HG02885 (cell line): Measurements from ENCODE around the gene PPFIA2.

ENCODE experiments used
- ATAC-seq: cut with Tn5 transposase; IDR thresholded peaks from one replicate; pipeline ENCODE4 v1.9.1; 2021; ENCODE audit warnings: mild to moderate bottlenecking; ENCODE audit not compliant: unreplicated experiment, poor library complexity

The PPFIA2 gene

DNA sequence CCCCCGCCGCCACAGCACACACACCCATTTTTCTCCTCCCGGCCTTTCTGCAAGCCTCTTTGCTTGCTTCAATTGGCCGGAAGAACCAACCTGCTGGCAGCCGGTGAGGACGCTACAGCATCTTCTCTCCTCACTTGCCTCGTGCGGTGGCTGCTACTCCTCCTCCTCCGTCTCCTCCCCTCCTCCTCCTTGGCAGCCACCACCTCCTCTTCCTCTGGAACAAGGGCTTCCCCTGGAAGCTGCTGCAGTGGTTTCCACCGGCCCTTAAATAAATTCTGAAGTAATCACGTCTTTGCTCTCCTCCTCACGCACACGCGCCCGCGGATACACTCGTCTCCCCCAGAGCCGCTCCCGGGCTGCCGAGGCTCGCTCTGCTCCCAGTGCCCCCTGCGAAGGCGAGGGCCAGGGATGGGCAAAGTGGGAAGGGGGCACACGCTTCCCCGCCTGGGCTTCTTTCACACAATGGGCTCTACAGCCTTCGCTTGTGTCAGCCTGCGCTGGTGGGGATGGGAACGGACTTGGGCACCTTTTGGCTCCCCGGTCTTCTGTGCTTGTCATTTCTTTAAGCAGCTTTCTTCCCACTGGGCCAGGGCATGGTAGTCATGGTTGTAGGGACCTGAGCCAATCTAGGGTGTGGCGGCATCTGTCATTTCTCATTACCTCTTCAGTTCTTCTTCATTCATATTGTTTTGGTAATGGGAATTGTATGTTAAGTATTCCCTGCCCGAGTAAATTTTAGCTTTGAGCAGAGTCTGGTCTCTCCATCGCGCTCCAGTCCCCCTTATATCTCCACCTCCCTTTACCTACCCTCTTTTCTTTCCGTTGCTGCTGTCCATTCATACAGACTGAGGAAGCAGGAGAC, at the start of gene PPFIA2:
TSS of gene PPFIA2 (minus strand) at position 161 of the 862 bp plus-strand sequence.
- ATAC-seq, result no peak

DNA sequence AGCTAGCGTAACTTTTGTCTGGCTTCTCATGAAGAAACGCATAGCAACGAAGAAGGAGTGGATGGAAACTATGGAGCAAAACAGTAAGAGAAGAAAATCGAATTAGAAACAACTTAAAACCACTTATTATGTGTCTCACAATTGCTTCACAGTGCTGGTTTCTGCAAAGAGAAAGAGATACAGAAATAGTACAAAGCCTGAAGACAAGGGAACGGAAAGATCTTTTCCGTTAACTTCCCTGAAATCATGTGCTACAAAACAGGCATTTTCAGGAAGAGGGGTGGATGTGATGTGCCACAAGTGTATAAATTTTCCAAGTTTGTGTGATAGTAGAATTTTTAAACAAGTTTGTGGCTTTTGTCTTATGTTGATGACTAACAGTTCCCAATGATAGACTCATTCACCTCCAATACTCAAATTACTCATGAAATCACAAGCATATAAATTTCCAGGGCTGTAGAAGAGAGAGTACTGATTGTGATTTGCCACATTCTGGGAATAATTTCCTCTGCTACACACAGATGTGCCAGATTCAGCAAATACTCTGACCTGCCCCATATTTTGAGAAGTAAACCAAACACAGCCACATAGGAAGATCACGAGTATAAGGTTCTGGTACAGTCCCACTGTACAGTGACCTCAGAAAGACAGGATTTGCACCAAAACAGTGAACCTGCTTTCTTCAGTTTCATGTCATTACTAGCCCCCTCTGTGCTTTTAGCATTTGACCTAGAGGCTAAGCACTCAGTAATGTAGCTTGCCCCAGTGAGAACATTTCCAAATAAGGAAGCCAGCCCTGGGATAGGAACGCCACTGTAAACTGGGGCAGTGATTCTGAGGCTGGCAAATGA, 41.4 kb upstream of the PPFIA2 start:
- no peak for ATAC-seq

DNA sequence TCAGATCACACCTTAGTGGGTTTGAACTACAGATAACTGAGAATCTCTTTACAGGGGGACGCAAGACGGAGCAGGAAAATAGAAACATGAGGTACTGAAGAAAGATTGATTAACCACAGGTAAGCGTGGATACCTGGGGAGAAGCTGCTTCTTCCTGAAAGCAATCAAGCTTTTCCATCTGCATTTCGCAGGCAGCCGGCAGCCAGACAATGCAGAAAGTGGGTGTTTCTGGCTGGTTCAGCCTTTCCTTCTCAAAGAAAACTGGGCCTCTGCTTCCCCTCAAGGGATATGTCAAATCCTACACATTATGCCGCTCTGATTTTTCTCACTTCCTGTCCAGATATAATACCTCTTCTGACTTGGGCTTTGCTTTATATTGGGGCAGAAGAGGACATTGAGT, 39.1 kb upstream of the PPFIA2 start:
- no peak for ATAC-seq

DNA sequence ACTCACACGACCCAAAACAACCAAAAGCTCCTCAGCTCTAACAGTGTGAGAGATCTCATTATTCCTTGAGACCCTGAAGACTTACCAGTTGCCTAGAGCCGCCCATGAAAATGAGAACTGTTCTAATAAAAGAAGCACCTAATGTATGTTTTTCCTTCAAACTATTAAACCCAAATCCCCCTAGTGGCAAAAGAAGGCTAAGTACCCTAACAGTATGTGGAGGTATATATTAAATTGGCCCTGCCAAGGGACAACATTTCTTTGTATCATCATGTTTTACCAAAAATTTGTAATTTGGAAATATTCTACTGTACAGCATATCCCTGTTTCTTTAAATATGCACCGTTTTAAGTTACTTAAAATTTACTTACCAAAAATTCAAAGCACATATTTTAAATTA, 38.0 kb upstream of the PPFIA2 start:
- no peak for ATAC-seq

DNA sequence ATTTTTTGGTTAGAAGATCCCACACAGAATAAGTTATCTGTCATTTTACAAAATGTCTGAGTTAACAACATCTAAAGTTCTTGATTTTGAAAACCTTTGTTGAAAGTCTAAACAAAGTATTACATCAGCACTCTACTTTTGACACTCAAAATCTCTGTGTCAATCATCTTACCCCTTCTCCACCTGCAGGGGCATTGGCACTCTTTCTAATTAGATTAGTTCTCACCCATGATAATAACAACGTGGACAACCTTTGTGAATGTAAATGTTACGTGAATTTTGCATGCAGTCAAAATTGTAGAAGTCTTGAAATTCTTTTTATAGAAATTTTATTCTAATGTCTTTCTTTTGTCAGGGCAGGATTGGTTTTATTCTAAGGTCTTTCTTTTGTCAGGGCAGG, 33.5 kb upstream of the PPFIA2 start:
- no peak for ATAC-seq

DNA sequence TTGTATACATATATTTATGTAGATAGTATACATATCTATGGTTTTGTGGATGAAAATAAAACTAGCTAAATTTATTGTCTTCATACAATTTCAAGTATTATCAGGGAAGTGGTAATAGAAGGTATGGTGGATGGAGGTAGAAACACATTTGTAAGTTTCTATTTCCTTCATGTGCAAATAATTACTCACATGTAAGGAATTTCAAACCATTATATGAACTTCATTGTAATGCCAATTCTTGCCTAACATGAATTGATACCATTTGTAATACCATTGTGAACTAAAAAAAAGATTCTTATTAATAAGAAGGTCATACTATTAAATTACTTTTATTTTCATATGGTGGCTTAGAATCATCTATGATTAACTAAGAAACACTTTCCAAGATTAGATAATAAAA, 20.1 kb upstream of the PPFIA2 start:
- ATAC-seq, result no peak

DNA sequence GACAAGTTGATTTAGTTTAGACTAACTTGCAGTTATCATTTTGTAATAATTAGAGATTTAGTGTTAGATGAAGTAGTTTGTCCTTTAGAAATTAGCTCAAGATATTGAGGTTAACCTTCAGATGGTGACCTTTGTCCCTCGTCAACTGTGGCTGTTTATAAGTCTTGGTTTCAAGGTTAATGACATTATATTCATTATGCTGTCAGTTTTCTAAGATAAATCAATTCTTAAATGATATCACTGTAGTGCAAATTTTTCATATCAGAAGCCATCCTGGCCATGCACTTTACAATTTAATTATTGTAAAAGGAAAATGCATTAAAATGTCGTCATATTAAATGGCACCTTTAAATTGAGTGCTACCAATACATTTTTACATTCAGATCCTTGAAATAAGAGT, 19.6 kb upstream of the PPFIA2 start:
- no peak for ATAC-seq

DNA sequence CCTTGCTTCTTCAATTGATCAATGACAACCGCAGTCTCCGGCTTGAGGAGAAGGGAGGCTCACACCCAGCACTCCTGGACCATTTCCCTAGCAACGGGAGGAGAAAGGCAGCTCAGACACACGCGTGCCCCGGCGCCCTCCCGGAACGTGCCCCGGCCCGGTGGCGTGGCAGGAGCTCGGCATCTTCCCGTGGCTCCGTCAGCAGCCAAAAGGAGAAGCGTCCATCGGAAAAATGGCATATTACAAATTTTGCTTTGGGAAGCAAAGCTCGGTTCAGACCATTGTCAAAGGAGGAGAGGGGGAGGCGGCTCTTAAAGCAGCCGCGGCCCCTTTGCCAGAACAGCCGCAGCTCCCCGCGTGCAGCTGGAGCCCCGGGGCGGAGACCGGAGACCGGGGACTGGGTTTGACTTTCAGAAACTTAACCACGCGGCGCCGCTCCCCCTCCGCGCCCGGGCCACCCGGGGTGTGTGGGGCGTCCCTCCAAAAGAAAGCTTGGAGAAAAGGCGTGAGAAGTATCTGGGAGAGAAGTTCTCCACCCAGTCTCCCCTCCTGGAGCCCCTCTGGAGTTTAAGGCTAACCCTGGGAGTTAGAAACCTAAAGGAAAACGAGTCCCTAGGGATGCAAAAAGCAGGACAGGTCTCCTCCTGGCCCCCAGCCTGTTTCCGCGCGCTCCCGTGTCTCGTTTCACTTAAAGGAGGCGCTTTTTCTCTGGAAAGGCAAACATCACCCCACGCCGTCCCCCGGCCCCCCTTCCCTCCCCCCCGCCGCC, 545 bp downstream of the PPFIA2 start:
- ATAC-seq, result no peak

DNA sequence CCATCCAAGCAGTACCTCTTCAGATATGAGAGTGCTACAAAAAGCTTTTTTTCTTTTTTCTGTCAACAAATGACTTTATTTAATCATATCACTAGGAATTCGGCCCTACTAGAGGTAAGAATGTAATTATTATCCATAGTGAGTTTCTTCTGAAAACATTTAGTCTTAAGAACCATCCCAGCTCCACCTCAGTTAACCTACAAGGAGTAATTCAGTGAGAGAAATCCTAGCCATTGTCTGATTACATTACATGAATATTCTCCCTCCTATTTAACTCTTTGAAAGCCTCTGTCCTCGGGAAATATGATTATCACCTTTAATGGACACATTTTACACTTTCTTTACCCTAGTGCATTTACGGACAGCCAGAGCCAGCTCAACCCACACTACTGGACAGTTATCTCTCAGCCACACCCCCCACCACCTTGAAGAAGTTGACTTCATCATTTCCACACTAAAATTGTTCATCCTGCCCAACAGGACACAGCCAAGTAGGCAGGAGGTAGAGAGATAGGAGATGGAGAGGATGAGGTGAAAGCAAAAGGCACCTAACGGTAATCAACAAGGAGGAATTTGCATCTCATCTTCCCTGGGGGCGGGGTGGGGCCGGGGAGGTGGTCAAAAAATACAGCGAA, 1.3 kb downstream of the PPFIA2 start:
- no peak for ATAC-seq

DNA sequence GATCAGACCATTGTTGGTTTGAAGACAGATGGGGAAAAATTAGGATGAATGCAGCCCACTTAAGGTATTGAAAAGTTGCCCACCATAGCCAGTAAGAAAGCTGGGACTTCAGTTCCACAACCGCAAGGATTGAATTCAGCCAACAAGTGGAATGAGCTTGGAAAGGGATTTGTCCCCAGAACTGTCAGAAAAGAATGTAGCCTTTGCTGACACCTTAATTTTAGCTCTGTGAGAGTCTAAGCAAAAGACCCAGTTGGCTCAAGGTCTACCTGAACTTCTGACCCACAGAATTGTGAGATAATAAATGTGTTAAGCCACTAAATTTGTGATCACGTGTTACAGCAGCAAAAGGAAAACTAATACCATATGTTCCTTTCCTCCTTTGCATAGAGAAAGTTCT, 29.4 kb downstream of the PPFIA2 start:
- no peak for ATAC-seq

DNA sequence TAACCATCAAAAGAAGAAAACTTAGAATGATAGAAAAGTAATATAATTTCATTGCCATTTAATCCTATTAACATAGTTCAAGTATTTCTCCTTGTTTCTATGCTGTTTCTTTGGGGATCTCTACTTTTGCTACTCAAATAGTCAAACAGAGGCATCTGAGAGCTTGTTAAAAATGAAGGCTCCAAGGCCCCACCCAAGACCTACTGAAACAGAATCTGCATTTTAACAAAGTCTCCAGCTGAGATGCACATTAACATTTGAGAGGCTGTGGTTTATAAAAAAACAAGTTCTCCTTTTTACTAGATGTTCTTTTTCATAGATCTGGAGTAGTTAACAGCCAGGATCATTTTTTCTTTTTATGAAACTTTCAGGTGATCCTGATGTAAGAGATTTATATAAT, 31.8 kb downstream of the PPFIA2 start:
- ATAC-seq, result no peak

DNA sequence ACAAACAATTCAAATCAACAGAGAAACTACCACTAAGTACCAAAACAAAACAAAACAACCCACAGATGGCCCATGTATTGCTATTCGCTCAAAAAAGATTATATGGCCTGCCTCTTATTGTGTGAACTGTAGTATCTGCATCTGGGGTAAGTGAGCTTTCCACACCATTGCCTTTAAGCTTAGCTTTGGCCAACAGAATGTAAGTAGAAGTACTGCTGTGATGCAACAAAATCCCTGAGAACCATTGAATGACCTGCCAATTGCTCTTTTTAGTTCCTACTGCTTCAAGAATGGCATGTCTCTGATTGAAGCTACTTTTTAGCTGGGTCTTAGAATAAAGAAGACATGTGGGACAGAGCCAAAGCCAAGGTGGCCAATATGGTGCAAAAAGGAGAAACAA, 32.5 kb downstream of the PPFIA2 start:
- ATAC-seq, result no peak

DNA sequence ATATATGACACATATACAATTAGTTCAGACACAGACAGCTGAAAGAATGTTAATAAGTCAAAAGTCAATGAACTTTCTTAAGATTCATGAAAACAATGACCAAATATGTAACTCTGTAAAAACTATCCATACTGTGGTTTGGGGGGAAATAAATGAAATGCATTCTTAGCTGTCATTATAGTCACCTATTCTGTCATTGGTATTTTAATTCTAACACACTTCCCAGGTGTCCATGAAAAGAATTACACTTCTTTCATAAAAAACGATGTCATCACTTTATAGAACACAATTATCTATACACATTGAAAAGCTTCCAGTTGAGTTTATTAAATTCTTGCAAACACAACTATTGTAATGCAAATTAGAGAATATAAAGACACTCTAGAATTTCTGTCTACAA, 35.8 kb downstream of the PPFIA2 start:
- ATAC-seq, result no peak

DNA sequence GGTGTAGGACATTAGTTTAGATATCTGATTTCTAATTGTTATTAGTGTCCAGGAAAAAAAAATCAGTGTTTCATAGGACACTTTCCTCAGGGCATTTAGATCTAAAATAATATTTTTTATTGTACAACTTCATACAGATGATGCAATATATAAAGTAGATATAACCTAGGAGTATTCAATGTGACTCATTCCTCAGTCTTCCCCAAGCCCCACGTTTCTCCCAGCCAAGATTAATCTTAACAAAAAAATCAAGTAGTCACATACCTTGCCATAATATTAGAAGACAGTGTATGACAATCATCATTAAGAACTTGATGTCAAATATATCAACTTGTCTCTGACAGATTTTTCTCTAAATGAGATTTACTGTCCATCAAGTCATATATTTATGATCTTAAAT, 37.1 kb downstream of the PPFIA2 start:
- no peak for ATAC-seq

DNA sequence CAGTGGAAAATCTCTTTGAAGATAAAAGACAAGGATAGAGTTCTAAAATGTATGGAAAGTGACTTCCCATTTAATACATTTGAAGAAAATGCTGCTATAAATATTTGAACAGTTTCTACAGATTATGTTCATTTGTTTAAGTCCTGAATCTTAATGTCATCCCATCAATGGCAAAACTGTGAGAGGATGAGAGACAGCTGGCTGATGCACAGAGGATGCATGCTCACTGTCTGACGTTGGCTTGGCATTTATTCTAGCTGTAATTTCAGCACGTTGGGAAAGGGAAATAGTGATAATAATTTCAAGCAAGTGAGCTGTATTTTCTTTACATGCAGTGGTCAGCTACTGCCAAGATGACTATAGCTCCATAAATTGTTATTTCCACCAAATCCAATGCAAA, 40.5 kb downstream of the PPFIA2 start:
- no peak for ATAC-seq

DNA sequence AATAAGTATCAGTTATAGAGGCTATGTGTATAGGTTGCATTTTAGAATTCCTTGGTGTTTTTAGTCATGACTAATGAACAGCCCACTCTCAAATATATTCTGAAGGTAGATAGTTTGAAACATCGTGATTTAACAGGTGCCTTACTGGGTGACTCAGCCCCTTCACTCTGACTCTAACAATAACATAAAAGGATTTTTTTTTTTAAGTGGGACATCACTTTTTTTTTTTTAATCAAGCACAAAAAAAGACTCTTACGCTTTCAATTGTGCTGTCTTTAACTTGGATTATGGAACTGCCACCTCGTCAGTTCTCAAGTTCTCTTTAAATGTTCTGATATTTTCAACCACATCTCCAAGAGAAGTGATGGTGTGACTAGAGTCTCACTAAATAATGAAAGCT, 46.6 kb downstream of the PPFIA2 start:
- no peak for ATAC-seq

DNA sequence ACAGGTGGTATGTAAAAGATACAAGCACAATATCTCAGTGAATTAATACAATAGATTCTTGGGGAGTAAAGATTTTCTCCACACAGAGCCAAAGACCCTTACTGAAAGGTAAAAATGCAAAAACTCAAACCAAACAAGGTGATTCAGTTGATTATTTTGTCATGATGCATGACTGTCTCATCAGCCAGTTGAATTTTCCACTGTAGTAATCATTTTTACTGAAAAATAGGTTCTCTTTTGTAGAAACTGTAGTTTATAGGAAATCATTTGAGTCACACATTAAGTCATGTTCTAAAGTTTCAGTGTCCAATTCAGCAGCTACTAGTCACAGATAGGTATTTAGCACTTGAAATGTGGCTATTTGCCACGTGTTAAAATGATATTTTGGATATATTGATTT, 53.6 kb downstream of the PPFIA2 start:
- no peak for ATAC-seq

DNA sequence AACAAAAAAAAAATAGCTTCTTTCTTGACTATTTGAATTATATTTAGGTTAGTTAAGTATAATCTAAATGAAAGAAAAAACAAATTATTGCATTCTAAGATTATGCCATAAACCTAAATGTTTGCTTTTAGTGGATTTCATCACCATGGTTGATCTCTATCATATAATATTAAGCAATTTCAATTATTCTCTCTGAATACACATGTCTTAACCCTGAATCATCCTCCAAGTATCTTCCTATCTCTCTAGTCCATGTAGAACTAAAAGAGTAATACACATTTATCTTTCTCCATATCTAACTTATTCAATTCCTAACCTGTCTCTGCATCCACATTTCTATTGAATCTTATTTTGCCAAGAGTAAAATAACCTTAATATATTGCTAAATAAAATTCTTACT, 59.6 kb downstream of the PPFIA2 start:
- ATAC-seq, result no peak

DNA sequence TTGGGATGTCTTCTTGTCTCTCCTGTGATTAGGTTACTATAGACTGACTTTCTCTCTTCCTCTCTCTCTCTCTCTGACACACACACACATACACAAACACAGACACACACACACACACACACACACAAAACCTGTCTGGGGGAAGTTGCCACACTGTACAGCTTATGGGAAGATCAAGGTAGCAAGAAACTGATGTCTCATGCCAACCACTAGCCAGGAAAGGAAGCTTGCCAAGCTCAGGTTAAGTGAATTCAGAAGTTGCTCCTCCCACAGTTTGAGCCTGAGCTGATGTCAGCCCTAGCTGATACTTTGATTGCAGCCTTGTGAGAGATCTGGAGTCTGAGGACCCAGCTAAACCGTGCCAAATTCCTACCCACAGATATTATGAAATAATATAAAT, 67.1 kb downstream of the PPFIA2 start:
- no peak for ATAC-seq

DNA sequence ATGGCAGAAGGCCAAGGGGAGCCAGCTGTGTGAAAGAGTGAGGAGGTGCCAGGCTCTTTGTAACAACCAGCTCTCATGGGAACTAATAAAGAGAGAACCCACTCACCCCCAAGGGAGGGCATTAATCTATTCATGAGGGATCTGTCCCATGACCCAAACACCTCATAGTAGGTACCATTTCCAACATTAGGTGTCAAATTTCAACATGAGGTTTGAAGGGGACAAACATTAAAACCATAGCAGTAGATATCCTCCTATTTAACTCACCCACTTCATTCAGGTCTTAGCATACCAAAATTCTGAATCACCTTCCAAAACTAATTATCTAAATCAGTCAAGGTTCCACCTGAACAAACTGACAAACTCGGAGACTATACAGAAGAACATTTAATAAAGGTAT, 75.3 kb downstream of the PPFIA2 start:
- no peak for ATAC-seq
